GM20000 (cell line): ENCODE measurements around the gene MAPK11.

Experiments
- DNase-seq: peaks from one replicate; pipeline ENCODE4 v3.0.0; 2012; ENCODE audit warnings: low spot score
- CTCF ChIP-seq: IDR thresholded peaks from 2 replicates; pipeline ENCODE4 v1.5.1; 2012; ENCODE audit warnings: mild to moderate bottlenecking, control low read depth; ENCODE audit errors: extremely low read depth, missing control alignments

MAPK11 gene

GRCh38 chr22:50315289-50316113 is 45.3 kb upstream of the MAPK11 start:
- peak; percentile 38 for DNase-seq
- no peak for TF ChIP-seq CTCF

- peak; percentile 92 for DNase-seq
- TF ChIP-seq CTCF, result no peak
Observed at GRCh38 chr22:50314455-50315288, 44.5 kb upstream of the MAPK11 start.

- no peak for TF ChIP-seq CTCF
Observed at GRCh38 chr22:50314081-50314454, 43.9 kb upstream of the MAPK11 start.

GRCh38 chr22:50313600-50313999 is 43.4 kb upstream of the MAPK11 start:
- no peak for DNase-seq
- no peak for TF ChIP-seq CTCF

More at GRCh38 chr22:50314081-50314454, 43.9 kb upstream of the MAPK11 start:
- DNase-seq, result no peak

- no peak for DNase-seq
- TF ChIP-seq CTCF, result no peak
Observed at GRCh38 chr22:50313021-50313420, 42.8 kb upstream of the MAPK11 start.

- TF ChIP-seq CTCF, result no peak
- no peak for DNase-seq
Observed at GRCh38 chr22:50312371-50312770, 42.2 kb upstream of the MAPK11 start.

GRCh38 chr22:50311606-50312351 is 41.6 kb upstream of the MAPK11 start:
- DNase-seq, result no peak
- TF ChIP-seq CTCF, result no peak
